GM21447 (cell line): Measurements from ENCODE around the gene CAPNS1.
A peak's percentile ranks its signal among the peaks of the same experiment; 100 is the strongest.

Experiments
- ATAC-seq: cut with Tn5 transposase; IDR thresholded peaks from one replicate; pipeline ENCODE4 v1.9.1; 2021; ENCODE audit not compliant: unreplicated experiment

CAPNS1 gene

DNA sequence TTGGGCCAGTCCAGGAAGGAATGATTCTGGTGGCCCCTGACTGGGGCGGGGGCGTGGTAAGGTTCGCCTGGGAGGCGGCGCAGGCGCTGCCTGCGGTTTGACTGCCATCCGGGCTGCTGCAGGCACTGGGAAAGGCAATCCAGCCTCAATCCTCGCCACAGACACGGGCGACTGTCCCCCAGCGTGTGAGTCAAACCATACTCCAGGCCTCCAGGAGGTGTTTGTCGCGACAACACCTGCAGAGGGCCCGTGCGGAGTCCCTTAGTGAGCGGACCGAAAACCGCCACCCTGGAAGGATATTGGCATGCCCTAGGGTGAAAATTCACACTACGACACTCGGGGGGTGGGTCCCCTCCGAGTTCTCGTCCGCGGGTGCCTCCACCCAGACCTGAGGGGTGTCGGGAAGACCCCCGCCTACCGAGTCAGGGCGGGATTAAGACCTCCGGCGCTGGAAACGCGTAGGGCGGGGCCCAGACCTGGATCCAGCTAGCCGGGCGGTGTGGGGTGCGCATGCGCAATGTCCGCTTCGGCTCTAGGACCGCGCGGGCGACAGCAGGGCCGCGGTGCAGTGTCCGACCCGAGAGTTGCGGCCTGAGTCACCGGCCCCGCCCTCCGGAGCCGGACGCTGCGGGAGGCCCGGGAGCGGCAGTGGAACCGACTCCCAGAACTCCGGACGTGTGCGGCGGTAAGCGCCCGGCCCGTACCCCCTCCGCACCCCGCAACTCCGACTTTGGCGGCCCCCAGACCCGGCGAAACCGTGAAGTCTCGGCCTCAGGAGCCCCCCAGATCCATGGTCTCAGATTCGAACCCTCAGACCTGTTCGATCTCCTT, at the start of gene CAPNS1:
Gene CAPNS1, plus strand, starts transcription at position 594 of the 831 bp plus-strand sequence. CDS start 946 bp downstream, outside the sequence.
- peak; percentile 68 for ATAC-seq

DNA sequence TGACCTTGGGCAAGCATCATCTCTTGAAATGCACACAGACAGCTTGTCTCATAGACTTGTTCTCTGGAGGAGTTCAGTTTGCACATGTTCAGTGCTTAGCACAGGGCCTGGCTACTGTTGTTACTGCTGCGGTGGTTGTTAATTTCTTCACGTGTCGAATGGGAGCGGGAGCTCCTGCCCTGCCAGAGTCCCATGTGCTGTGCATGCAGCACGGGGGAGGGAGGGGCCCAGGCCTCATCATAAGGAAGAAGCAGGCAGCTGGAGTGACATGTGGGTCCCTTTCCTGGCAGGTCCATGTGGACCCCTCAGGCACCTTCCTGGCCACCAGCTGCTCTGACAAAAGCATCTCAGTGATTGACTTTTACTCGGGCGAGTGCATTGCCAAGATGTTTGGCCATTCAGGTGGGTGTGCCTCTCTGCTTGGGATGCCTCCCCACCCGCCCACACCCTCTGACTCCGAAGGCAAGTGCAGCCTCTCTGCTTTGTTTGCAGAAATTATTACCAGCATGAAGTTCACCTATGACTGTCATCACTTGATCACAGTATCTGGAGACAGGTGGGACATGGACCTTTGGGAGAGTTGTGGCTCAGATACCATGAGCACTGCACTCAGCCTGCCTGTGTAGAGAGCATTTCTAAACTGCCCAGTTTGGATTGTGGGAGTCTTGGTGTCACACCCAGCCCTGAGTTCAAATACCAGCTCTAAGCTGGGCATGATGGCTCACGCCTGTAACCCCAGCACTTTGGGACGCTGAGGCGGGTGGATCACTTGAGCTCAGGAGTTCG, 48.8 kb upstream of the CAPNS1 start:
- no peak for ATAC-seq

DNA sequence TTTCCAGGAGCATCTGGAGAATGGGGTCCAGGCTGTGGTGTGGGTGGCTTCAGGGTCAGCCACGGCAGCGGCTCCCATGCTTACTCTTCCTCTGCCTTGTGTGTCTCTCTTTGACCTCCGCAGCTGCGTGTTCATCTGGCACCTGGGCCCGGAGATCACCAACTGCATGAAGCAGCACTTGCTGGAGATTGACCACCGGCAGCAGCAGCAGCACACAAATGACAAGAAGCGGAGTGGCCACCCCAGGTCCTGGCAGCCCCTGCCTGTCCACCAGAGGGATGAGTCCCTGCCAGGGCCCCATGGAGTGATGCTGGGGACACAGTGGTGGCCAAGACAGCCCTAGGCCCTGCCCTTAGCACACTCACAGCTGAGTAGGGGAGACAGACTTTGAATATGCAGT, 47.3 kb upstream of the CAPNS1 start:
- ATAC-seq: no peak

DNA sequence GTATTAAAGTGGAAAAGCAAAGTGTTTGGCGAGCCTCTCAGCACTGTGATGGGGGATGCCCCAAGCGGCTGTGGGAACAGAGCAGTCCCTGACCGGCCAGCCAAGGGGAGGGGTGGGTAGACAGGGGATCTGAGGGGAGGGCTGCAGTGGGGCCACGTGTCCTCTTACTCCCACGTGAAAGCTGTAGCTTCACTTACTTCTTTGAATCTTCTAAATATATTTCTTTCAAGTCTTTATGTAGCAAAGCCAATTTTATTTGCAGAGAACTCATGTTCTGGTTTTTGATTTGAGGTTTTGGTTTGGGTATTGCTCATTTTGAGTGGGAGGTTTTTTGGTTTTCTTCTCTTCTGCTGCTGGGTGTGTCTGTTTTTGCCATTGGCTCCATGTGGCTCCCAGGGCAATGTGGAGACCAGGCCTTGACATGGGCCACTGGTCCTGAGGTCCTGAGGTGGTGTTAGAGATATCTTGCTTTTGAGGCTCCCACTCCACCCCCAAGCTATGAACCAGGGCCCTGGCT, 46.7 kb upstream of the CAPNS1 start:
- no peak for ATAC-seq

DNA sequence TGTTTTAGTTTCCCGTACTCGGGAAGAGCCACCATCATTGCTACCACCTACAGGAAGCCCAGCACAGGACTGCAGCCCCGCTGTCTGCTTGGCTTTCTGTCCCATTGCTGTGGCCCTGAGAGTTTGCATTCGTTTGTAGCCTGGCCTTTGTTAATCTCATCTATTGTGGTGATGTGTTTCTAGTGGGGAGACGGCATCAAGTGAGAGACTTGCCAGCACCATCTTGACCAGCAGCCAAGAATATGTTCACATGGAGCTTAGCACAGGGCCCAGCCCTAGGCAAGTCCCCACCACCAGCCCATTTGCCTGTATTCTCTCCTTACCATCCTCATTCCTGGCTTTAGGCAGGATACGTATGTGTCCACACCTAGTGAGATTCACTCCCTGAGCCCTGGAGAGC, 46.2 kb upstream of the CAPNS1 start:
- no peak for ATAC-seq

DNA sequence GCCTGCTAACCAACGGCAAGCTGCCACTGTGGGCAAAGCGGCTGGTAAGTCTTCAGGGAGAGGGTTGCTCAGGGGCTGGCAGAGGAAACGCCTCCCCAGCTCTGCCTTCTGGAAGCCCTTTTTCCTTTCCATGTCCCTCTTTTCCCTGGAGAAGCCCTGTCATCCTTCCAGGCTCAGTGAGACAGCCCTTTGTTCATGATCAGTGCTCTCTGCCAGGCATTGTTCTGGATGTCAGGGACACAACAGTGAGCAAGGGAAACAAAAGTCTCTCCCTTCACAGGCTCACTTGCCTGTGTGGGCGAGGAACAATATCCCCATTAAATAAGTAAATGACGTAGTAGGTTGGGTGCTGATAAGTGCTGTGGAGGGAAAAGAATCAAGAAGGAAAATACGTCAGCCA, 42.8 kb upstream of the CAPNS1 start:
- no peak for ATAC-seq

DNA sequence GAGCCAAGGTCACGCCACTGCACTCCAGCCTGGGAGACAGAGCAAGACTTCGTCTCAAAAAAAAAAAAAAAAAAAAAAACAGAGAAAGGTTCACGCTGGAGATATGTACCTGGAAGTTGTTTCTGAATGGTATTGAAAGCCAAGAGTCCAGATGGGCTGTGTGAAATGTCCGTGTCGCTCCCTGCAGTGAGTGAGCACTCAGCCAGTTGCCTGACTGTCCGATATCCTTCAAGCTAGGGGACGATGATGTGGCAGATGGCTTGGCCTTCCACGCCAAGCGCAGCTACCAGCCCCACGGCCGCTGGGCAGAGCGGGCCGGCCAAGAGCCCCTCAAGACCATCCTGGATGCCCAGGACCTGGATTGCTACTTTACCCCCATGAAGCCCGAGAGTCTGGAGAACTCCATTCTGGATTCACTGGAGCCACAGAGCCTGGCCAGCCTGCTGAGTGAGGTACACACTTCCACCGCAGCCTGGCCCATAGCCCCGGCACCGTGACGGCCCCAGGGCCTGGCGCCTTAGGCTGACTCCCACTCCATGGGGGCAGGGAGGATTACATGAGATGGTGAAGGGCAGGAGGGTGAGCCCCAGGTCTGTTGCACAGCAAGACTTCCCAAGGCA, 40.6 kb upstream of the CAPNS1 start:
- ATAC-seq: no peak

DNA sequence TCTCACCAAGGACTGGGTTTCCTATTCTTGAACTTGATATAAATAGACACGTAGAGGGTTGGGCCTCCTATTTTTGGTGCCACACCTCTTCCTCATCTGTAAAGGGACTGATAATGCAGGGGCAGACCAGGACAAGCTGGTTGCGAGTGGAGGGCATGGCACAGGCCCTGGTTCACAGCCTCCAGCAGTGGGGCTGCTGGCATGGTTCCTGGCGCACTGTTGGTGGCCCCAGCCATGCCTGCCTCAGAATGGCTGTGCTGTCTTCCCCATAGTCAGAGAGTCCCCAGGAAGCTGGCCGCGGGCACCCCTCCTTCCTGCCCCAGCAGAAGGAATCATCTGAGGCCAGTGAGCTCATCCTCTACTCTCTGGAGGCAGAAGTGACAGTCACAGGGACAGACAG, 39.4 kb upstream of the CAPNS1 start:
- no peak for ATAC-seq

DNA sequence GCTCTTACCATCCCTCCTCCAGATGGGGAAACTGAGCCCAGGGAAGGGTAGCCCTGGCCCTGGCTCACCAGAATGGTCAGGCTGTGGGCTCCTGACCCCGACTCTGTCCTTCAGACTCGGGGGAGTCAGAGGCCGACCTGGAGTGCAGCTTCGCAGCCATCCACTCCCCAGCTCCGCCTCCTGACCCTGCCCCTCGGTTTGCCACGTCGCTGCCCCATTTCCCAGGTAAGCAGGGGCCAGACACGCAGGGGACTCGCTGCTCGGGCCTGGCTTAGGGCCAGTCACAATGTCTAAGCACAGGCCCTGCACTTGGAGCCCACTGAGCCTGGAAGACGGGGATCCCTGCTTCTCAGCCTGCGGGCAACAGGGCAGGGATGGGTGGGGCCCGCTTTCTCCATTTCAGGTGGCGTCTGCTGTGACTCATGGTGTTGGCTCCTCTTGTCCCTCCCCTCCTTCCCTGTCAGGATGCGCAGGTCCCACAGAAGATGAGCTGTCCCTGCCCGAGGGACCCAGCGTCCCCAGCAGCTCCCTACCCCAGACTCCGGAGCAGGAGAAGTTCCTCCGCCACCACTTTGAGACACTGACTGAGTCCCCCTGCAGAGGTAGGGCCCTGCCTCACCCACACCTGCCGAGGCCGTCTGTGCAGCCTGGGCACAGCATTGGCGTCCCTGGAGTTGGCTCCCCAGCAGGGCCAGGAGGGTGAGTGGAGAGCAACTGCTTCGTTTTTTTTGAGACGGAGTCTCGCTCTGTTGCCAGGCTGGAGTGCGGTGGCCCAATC, 38.1 kb upstream of the CAPNS1 start:
- no peak for ATAC-seq

DNA sequence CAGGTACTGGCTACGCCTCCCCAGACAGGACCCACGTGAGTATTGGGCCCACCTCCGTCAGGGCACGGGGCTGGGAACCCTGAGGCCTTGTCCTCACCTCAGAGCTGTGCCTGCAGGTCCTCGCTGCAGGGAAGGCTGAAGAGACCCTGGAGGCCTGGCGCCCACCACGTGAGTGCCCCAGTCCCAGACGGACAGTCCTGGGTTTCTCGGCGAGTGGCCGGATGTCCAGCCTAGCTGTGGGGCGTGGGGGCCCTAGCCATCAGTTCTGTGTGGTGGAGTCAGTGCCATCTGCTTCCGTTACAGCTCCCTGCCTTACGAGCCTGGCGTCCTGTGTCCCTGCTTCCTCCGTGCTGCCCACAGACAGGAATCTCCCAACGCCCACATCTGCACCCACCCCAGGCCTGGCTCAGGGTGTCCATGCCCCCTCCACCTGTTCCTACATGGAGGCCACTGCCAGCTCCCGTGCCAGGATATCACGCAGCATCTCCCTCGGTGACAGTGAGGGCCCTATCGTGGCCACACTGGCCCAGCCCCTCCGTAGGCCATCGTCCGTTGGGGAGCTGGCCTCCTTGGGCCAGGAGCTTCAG, 36.7 kb upstream of the CAPNS1 start:
- no peak for ATAC-seq

DNA sequence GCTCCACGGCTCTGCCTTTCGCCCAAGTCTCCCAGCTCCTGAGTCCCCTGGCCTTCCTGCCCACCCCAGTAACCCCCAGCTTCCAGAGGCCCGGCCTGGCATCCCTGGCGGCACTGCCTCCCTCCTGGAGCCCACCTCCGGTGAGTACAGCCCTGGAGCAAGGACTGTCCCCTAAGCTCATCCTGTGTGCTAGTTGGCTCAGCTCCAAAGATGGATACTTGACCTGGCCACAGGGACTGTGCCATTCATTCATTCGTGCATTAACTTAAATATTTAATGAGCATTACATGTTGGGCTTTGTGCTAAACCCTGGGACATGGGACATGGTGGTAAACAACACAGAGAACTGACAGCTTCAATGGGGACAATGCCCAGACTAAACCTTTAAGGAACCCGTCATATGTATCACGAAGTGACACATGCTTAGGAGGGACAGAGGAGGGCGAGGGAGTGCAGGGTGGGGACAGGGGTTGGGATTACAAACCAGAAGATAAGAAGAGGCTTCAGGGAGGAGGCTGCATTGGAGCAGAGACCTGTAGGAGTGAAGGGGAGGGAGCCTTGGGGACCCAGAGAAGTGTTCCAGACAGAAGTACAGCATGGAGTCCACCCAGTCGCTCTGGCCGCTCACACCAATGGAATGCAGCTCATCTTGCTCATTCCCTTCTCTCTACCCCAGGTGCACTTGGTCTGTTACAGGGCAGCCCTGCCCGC, 35.9 kb upstream of the CAPNS1 start:
- ATAC-seq: no peak

DNA sequence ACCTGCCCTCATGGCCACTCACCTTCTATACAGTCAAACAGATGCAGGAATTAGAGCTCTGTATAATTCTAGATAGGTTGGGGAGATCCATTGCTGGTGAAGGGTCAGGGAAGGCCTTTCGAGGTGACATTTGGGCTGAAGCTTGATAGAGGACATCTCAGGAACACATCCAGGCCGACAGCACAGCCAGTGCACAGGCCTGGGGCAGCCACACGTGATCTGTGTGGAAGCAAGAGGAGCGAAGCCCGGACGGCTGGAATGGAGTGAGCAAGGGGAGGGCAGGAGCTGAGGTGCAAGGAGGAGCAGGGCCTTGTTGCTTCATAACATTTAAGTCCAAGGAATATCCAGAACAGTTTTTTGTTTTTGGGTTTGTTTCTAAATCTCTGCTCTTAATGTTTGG, 33.4 kb upstream of the CAPNS1 start:
- ATAC-seq: no peak

DNA sequence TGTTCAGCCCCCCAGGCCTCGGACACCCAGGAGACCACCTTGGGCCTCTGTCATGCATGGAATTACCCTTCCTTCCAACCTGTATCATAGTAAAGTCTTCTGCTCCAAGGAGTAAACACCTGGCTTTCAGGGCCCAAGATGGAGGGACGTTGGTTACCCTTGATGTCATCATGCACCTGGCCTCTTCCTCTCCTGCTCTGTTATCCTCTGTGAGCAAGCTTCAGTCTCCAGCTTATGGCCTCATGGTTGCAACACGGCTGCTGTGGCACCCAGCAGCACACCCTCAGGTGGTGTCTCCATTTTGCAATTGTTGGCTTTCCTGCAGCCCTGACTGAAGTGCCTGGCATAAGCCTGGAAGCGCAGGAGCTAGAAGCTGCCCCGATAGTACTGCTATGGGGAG, 32.9 kb upstream of the CAPNS1 start:
- no peak for ATAC-seq

DNA sequence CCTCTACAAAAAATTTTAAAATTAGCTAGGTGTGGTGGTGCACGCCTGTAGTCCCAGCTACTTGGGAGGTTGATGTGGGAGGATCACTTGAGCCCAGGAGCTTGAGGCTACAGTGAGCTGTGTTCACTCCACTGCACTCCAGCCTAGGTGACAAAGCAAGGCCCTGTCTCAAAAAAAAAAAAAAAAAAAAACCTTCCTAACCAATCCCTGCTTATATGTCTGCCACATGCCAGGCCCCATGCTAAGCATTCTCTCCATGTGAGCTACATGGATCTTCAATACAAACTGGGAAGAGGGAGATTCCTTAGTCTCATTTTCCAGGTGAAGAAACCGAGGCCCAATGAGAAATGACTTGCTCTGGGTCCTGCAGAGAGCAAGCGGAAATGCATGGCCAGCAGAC, 31.2 kb upstream of the CAPNS1 start:
- no peak for ATAC-seq

DNA sequence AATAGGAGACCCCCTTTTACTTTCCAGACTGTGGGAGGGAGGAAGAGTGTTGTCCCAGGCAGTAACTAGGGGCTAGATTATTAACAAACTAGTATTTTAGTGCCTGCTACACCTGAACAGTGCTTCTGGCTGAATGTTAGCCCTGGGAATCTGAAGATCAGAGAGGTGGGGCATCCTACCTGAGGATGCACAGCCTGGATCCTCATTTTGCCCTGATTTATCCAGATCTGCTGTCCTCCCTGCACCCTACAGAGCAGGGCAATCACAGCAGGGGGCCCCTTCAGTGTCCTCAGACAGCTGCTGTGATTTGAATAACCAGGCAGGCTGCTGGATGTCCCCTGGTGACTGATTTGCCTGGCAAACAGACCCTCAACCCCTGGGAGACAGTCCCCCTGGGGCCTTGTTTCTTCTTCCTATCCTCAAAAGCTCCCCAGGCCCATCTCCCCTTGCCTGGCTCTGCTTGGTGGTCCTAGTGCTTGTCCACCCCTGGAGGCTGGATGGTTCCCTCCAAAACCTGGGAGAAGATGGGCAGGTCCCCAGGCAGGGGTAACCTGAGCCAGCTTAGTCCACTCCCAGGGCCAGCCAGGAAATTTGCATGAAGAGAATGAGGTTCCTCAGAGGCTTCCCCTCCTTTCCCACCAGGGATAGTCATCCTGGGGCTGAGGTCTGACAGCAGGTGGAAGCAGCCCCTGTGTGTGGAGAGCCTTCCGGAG, 29.2 kb upstream of the CAPNS1 start, which contains the start of gene OVOL3:
Gene OVOL3, plus strand, starts transcription at position 657 of the 713 bp plus-strand sequence. CDS start 60 bp downstream, outside the sequence.
- no peak for ATAC-seq

DNA sequence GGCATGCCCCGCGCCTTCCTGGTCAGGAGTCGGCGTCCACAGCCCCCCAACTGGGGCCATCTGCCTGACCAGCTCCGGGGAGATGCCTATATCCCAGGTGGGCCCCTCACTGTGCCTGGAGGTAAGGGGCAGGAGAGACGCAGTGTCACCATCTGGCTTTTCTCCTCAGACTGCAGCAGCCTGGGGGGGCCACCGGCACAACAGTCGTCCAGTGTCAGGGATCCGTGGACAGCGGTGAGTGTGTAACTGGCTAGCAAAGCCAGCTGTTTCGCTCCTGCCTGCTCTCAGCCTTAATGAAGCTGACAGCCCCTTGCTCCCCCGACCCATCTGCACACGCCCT, 28.7 kb upstream of the CAPNS1 start:
- no peak for ATAC-seq

DNA sequence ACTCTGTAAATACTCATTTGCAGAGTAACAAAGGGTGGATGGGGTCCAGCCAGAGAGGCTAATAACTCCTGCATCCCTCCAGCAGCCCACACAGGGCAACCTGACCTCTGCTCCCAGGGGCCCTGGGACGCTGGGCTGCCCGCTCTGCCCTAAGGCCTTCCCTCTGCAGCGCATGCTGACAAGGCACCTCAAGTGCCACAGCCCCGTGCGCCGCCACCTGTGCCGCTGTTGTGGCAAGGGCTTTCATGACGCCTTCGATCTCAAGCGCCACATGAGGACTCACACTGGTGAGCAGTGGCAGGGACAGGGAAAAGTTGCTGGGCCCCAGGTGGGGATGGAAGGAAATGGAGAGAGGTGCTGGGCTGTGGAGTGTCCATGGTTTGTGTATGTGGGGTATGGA, 27.2 kb upstream of the CAPNS1 start:
- no peak for ATAC-seq

DNA sequence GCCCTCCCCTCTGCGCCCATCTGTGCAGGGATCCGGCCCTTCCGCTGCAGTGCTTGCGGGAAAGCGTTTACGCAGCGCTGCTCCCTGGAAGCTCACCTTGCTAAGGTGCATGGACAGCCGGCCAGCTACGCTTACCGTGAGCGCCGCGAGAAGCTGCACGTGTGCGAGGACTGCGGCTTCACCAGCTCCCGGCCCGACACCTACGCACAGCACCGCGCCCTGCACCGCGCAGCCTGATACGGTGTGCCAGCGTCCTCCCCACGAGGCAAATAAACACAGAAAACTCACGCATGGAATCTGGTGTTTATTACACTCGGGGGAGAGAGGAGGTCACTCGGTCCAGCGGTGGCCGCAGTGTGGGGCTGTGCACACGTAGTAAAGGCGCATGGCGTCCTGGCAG, 26.4 kb upstream of the CAPNS1 start:
- no peak for ATAC-seq
